Neural cell (in vitro differentiated cells): Measurements from ENCODE around the gene RAE1.

Experiments
- CTCF ChIP-seq: fragments of 450-650 bp; IDR thresholded peaks from 2 replicates; pipeline ENCODE4 v1.5.1; 2014; ENCODE audit warnings: antibody characterized with exemption, mild to moderate bottlenecking, moderate library complexity; ENCODE audit not compliant: poor library complexity, severe bottlenecking
- EP300 ChIP-seq: fragments of 450-650 bp; conservative IDR thresholded peaks from 2 replicates; pipeline ENCODE4 v1.6.1; 2014; ENCODE audit warnings: antibody characterized with exemption, mild to moderate bottlenecking, moderate library complexity; ENCODE audit not compliant: poor library complexity, severe bottlenecking
- EZH2 ChIP-seq: fragments of 200-600, 300-800 bp; shearing (Covaris generic), sonication (generic); IDR thresholded peaks from 2 replicates; pipeline ENCODE4 v1.6.1; 2014; ENCODE audit warnings: antibody characterized with exemption, low read length, borderline replicate concordance, mild to moderate bottlenecking; ENCODE audit not compliant: insufficient read depth, poor library complexity, severe bottlenecking
- MXI1 ChIP-seq: fragments of 450-650 bp; conservative IDR thresholded peaks from 2 replicates; pipeline ENCODE4 v1.6.1; 2014; ENCODE audit warnings: antibody characterized with exemption, mild to moderate bottlenecking; ENCODE audit not compliant: poor library complexity, severe bottlenecking
- POLR2AphosphoS5 ChIP-seq: IDR thresholded peaks from 2 replicates; pipeline ENCODE4 v1.6.1; 2012
- RAD21 ChIP-seq: fragments of 450-650 bp; conservative IDR thresholded peaks from 2 replicates; pipeline ENCODE4 v1.6.1; 2014; ENCODE audit warnings: antibody characterized with exemption, mild to moderate bottlenecking, moderate library complexity
- REST ChIP-seq: IDR thresholded peaks from 2 replicates; pipeline ENCODE4 v1.6.1; 2012; ENCODE audit warnings: borderline replicate concordance
- SMC3 ChIP-seq: fragments of 450-650 bp; conservative IDR thresholded peaks from 2 replicates; pipeline ENCODE4 v1.6.1; 2014; ENCODE audit warnings: antibody characterized with exemption, mild to moderate bottlenecking, moderate library complexity; ENCODE audit not compliant: poor library complexity
- TAF1 ChIP-seq: IDR thresholded peaks from 2 replicates; pipeline ENCODE4 v1.6.1; 2012; ENCODE audit warnings: low read depth

- TF ChIP-seq CTCF, result no peak
- TF ChIP-seq POLR2AphosphoS5, result no peak
- TF ChIP-seq REST, result no peak
- TF ChIP-seq EZH2, result no peak
- no peak for TF ChIP-seq MXI1
- TF ChIP-seq TAF1, result no peak
- TF ChIP-seq RAD21, result no peak
- TF ChIP-seq EP300, result no peak
- no peak for TF ChIP-seq SMC3
Observed at GRCh38 chr20:57374931-57375651, 24.0 kb downstream of the RAE1 start.
